HAP-1 (cell line): ENCODE results near the gene ARL4A.
"Not testable (repeated sequence)": the region's sequence is repeated elsewhere in the genome, so short reads cannot be mapped to it uniquely, and the experiment has no call there.

Experiments
- DNase-seq, 2 experiments: peaks; one replicate each; pipeline ENCODE4 v3.0.0-alpha.2; 2016 to 2020; ENCODE audit warnings: low spot score in 2 of 2
- H3K27me3 ChIP-seq: fragments of 250-450 bp; sonication (Bioruptor Pico); 2 replicates; pipeline ENCODE4 v1.5.1; 2020; ENCODE audit warnings: low read depth, mild to moderate bottlenecking, moderate library complexity
- H3K36me3 ChIP-seq: fragments of 250-450 bp; sonication (Bioruptor Pico); replicated peaks from 2 replicates; pipeline ENCODE4 v1.5.1; 2020; ENCODE audit warnings: mild to moderate bottlenecking
- H3K4me1 ChIP-seq: fragments of 250-450 bp; sonication (Bioruptor Pico); 2 replicates; pipeline ENCODE4 v1.5.1; 2020; ENCODE audit warnings: mild to moderate bottlenecking
- H3K4me3 ChIP-seq: fragments of 250-450 bp; sonication (Bioruptor Pico); 2 replicates; pipeline ENCODE4 v1.5.1; 2020; ENCODE audit warnings: mild to moderate bottlenecking, moderate library complexity
- H3K9me3 ChIP-seq: fragments of 250-450 bp; sonication (Bioruptor Pico); 2 replicates; pipeline ENCODE4 v1.5.1; 2020; ENCODE audit warnings: mild to moderate bottlenecking, moderate library complexity
- in situ Hi-C: fragments of 300-500 bp; cut with MboI; formaldehyde crosslinking; loops from 3 replicates; pipeline ENCODE4 v1.14.3; 2020; ENCODE audit warnings: low sequenced_read_pairs, inconsistent platforms, mixed read lengths

Gene ARL4A

GRCh38 chr7:12686891-12687717, at the start of gene ARL4A:
TSS of gene ARL4A (plus strand) at chr7:12687633. CDS start at chr7:12688255, 622 bp downstream.
- peaks cover 25% of the 10 kb centered on the region for H3K4me1 ChIP-seq
- DNase-seq, result peak; percentile 98 to 100
- peak within 1 kb of the TSS; percentile 93 for H3K4me3 ChIP-seq
- in situ Hi-C loops, result no loop called here
- H3K36me3 ChIP-seq, result peaks cover 5% of the 10 kb centered on the region; the same call in 1 of the 2 replicates
- no peaks in the 10 kb centered on the region for H3K9me3 ChIP-seq
- H3K27me3 ChIP-seq, result no peaks in the 10 kb centered on the region

GRCh38 chr7:12637819-12638592, 49.4 kb upstream of the ARL4A start:
- no peak overlapping the region for H3K4me3 ChIP-seq
- DNase-seq, result no peak
- in situ Hi-C loops, result loop anchor here (10.0 kb wide), 1 partner anchor 627 kb away; no protein-coding TSS in a partner anchor
- no peaks in the 10 kb centered on the region for H3K9me3 ChIP-seq
- H3K36me3 ChIP-seq, result no peaks in the 10 kb centered on the region
- H3K4me1 ChIP-seq, result no peaks in the 10 kb centered on the region
- peaks cover 6% of the 10 kb centered on the region for H3K27me3 ChIP-seq

- H3K9me3 ChIP-seq, result no peaks in the 10 kb centered on the region
- peaks cover 6% of the 10 kb centered on the region for H3K27me3 ChIP-seq
- H3K36me3 ChIP-seq, result no peaks in the 10 kb centered on the region
- H3K4me1 ChIP-seq, result no peaks in the 10 kb centered on the region
- no peak overlapping the region for H3K4me3 ChIP-seq
- in situ Hi-C loops, result loop anchor here (10.0 kb wide), 1 partner anchor 626 kb away; no protein-coding TSS in a partner anchor
- peak in 1 of 2 experiments; percentile 68 for DNase-seq
Measured at GRCh38 chr7:12638851-12639456, 48.5 kb upstream of the ARL4A start.

- Histone ChIP-seq H3K27me3 (peaks cover 6% of the 10 kb centered on the region), H3K36me3 (no peaks in the 10 kb centered on the region), H3K9me3 (no peaks in the 10 kb centered on the region), H3K4me3 (no peak overlapping the region), H3K4me1 (no peaks in the 10 kb centered on the region)
- no peak for DNase-seq
- in situ Hi-C loops, result no loop called here
Measured at GRCh38 chr7:12640299-12641096, 46.9 kb upstream of the ARL4A start.

GRCh38 chr7:12641196-12641595, 46.2 kb upstream of the ARL4A start:
- H3K4me1 ChIP-seq, result no peaks in the 10 kb centered on the region; the same call in 1 of the 2 replicates
- in situ Hi-C loops, result no loop called here
- DNase-seq, result no peak
- H3K36me3 ChIP-seq, result no peaks in the 10 kb centered on the region
- H3K4me3 ChIP-seq, result no peak overlapping the region
- H3K27me3 ChIP-seq, result peaks cover 6% of the 10 kb centered on the region
- no peaks in the 10 kb centered on the region for H3K9me3 ChIP-seq

- peaks cover 13% of the 10 kb centered on the region for H3K4me1 ChIP-seq
- in situ Hi-C loops, result no loop called here
Measured at GRCh38 chr7:12642508-12642907, 44.9 kb upstream of the ARL4A start.

GRCh38 chr7:12643001-12643643, 44.3 kb upstream of the ARL4A start:
- Histone ChIP-seq H3K27me3 (peaks cover 3% of the 10 kb centered on the region; the same call in 1 of the 2 replicates), H3K4me1 (peaks cover 18% of the 10 kb centered on the region), H3K4me3 (no peak overlapping the region), H3K9me3 (no peaks in the 10 kb centered on the region), H3K36me3 (no peaks in the 10 kb centered on the region)
- DNase-seq, result no peak
- in situ Hi-C loops, result no loop called here

More at GRCh38 chr7:12642508-12642907, 44.9 kb upstream of the ARL4A start:
- no peak overlapping the region for H3K4me3 ChIP-seq
- DNase-seq, result no peak
- no peaks in the 10 kb centered on the region for H3K9me3 ChIP-seq
- peaks cover 6% of the 10 kb centered on the region for H3K27me3 ChIP-seq
- H3K36me3 ChIP-seq, result no peaks in the 10 kb centered on the region

- Histone ChIP-seq H3K4me3 (no peak overlapping the region), H3K27me3 (no peaks in the 10 kb centered on the region), H3K9me3 (no peaks in the 10 kb centered on the region), H3K36me3 (no peaks in the 10 kb centered on the region), H3K4me1 (peaks cover 18% of the 10 kb centered on the region)
- DNase-seq, result no peak
- in situ Hi-C loops, result no loop called here
Measured at GRCh38 chr7:12643644-12644043, 43.8 kb upstream of the ARL4A start.

GRCh38 chr7:12645212-12645611, 42.2 kb upstream of the ARL4A start:
- H3K4me3 ChIP-seq, in situ Hi-C loops, DNase-seq, H3K9me3 ChIP-seq, H3K27me3 ChIP-seq, H3K36me3 ChIP-seq: not testable (repeated sequence)
- peaks cover 18% of the 10 kb centered on the region for H3K4me1 ChIP-seq

GRCh38 chr7:12646139-12646538, 41.3 kb upstream of the ARL4A start:
- no peaks in the 10 kb centered on the region for H3K27me3 ChIP-seq
- H3K36me3 ChIP-seq, result no peaks in the 10 kb centered on the region
- H3K4me3 ChIP-seq, result no peak overlapping the region
- peaks cover 18% of the 10 kb centered on the region for H3K4me1 ChIP-seq
- in situ Hi-C loops, result no loop called here
- DNase-seq, result peak in 1 of 2 experiments; percentile 16
- no peaks in the 10 kb centered on the region for H3K9me3 ChIP-seq

GRCh38 chr7:12647364-12648219, 39.8 kb upstream of the ARL4A start:
- peak; percentile 26 to 43 for DNase-seq
- no peaks in the 10 kb centered on the region for H3K36me3 ChIP-seq
- no peaks in the 10 kb centered on the region for H3K9me3 ChIP-seq
- in situ Hi-C loops, result no loop called here
- H3K27me3 ChIP-seq, result no peaks in the 10 kb centered on the region
- no peak overlapping the region for H3K4me3 ChIP-seq
- peaks cover 18% of the 10 kb centered on the region for H3K4me1 ChIP-seq

- in situ Hi-C loops, result no loop called here
- Histone ChIP-seq H3K9me3 (no peaks in the 10 kb centered on the region), H3K4me3 (no peak overlapping the region), H3K36me3 (no peaks in the 10 kb centered on the region), H3K27me3 (no peaks in the 10 kb centered on the region), H3K4me1 (peaks cover 18% of the 10 kb centered on the region)
- DNase-seq, result no peak
Measured at GRCh38 chr7:12648704-12649261, 38.6 kb upstream of the ARL4A start.
